ENCODE data around the gene ORM1. TPM values are rescaled to one million over a fixed set of nuclear protein-coding genes. Genes with fewer than 3 reads are reported as not detected.

Gene ORM1
- total RNA-seq, 1 donor = not detected

- H3K4me3 ChIP-seq (ENCODE audit: low read depth, low read length) = no peak overlapping the region
- TF ChIP-seq, protein P1, sequence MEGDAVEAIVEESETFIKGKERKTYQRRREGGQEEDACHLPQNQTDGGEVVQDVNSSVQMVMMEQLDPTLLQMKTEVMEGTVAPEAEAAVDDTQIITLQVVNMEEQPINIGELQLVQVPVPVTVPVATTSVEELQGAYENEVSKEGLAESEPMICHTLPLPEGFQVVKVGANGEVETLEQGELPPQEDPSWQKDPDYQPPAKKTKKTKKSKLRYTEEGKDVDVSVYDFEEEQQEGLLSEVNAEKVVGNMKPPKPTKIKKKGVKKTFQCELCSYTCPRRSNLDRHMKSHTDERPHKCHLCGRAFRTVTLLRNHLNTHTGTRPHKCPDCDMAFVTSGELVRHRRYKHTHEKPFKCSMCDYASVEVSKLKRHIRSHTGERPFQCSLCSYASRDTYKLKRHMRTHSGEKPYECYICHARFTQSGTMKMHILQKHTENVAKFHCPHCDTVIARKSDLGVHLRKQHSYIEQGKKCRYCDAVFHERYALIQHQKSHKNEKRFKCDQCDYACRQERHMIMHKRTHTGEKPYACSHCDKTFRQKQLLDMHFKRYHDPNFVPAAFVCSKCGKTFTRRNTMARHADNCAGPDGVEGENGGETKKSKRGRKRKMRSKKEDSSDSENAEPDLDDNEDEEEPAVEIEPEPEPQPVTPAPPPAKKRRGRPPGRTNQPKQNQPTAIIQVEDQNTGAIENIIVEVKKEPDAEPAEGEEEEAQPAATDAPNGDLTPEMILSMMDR (IDR thresholded peaks at IDR 0.05; ENCODE audit: insufficient read depth, low read depth, low read length) = no peak
- DNase-seq (ENCODE audit: low read depth) = no peak
Observed at GRCh38 chr9:114287763-114288192, 35.1 kb upstream of the ORM1 start.

GRCh38 chr9:114288193-114289091 lies 34.5 kb upstream of the ORM1 start:
- TF ChIP-seq, protein P1 (IDR thresholded peaks at IDR 0.05; ENCODE audit: insufficient read depth, low read depth, low read length) = no peak
- no peak overlapping the region for H3K4me3 ChIP-seq (ENCODE audit: low read depth, low read length)
- DNase-seq (ENCODE audit: low read depth) = peak; percentile 57

- TF ChIP-seq, protein P1 (IDR thresholded peaks at IDR 0.05; ENCODE audit: insufficient read depth, low read depth, low read length) = no peak
- no peak for DNase-seq (ENCODE audit: low read depth)
- H3K4me3 ChIP-seq (ENCODE audit: low read depth, low read length) = no peak overlapping the region
Observed at GRCh38 chr9:114289106-114289505, 33.8 kb upstream of the ORM1 start.

DNA sequence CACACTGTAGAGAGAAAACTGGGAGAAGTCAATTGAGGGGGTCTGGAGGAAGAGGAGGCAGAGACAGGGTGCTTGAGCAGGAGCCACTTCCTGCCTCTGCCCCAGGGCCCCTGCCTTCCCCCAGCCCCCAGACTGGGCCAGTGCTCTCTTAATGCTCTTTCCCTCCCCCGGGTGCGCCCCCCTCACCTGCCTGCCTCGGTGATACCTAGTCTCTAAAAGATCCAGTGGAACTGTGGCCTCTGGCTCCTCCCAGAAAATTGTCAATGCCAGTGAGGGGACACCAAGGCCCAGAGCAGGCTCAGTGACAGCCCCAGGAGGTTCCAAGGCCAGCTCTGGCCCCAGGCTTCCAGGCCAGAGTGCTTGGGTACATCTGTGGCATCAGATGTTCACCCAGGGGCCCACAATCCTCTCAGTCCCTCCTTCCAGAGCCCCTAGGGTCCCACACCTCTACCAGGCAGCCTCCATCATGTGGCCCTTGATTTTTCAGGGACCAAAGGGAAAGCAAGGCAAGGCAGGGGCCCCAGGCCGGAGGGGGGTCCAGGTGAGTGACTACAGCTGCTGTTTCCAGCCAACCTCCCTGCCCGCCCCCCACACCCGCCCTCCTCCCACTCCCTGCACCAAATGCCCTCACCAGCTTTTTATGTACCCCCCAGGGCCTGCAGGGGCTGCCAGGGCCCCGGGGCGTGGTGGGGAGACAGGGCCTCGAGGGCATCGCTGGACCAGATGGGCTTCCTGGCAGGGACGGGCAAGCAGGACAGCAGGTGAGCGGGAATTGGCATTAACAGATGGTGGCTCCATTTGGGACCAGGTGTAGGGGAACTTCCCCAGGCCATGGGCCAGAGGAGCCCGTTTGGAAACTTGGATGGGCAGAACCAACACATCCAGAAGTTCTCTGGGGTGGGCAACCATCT lies 33.1 kb upstream of the ORM1 start:
- no peak for DNase-seq (ENCODE audit: low read depth)
- TF ChIP-seq, protein P1 (IDR thresholded peaks at IDR 0.05; ENCODE audit: insufficient read depth, low read depth, low read length) = no peak

DNA sequence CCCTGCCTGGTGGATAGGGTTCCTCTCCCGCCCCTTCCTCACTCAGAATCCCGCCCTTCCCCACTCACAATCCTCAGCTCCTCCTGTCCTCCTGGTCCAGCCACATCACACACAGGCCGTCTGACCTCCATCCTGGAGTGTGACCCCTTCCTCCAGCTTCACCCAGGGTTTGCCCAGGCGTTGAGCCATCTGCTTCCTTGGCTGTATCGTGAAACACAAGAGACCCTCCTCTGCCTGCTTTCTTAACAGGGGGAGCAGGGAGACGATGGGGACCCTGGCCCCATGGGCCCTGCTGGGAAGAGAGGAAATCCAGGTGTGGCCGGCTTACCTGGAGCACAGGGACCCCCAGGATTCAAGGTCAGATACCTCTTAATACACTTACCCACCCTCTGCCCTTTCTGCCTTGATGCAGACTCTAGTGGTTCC lies 32.3 kb upstream of the ORM1 start:
- no peak overlapping the region for H3K4me3 ChIP-seq (ENCODE audit: low read depth, low read length)
- TF ChIP-seq, protein P1 (IDR thresholded peaks at IDR 0.05; ENCODE audit: insufficient read depth, low read depth, low read length) = no peak
- DNase-seq (ENCODE audit: low read depth) = no peak

More for the DNA sequence above, 33.1 kb upstream of the ORM1 start:
- H3K4me3 ChIP-seq (ENCODE audit: low read depth, low read length) = no peak overlapping the region

- H3K4me3 ChIP-seq (ENCODE audit: low read depth, low read length) = no peak overlapping the region
- peak; percentile 71 for DNase-seq (ENCODE audit: low read depth)
- TF ChIP-seq, protein P1 (IDR thresholded peaks at IDR 0.05; ENCODE audit: insufficient read depth, low read depth, low read length) = peak; percentile 83
Observed at GRCh38 chr9:114291064-114291474, 31.8 kb upstream of the ORM1 start.
